GM18873 (cell line): ENCODE results near the gene TBXA2R.
"Not testable (repeated sequence)": the region's sequence is repeated elsewhere in the genome, so short reads cannot be mapped to it uniquely, and the experiment has no call there.

Source experiments
- ATAC-seq: cut with Tn5 transposase; IDR thresholded peaks from one replicate; pipeline ENCODE4 v1.9.1; 2021; ENCODE audit warnings: mild to moderate bottlenecking, moderate library complexity, moderate number of reproducible peaks; ENCODE audit not compliant: unreplicated experiment, low FRiP score

Gene TBXA2R

GRCh38 chr19:3585301-3586126 is 21.2 kb downstream of the TBXA2R start, which contains the start of gene GIPC3:
Gene GIPC3 (plus strand): TSS chr19:3585478. CDS start chr19:3585598, 120 bp downstream.
- ATAC-seq, result no peak

DNA sequence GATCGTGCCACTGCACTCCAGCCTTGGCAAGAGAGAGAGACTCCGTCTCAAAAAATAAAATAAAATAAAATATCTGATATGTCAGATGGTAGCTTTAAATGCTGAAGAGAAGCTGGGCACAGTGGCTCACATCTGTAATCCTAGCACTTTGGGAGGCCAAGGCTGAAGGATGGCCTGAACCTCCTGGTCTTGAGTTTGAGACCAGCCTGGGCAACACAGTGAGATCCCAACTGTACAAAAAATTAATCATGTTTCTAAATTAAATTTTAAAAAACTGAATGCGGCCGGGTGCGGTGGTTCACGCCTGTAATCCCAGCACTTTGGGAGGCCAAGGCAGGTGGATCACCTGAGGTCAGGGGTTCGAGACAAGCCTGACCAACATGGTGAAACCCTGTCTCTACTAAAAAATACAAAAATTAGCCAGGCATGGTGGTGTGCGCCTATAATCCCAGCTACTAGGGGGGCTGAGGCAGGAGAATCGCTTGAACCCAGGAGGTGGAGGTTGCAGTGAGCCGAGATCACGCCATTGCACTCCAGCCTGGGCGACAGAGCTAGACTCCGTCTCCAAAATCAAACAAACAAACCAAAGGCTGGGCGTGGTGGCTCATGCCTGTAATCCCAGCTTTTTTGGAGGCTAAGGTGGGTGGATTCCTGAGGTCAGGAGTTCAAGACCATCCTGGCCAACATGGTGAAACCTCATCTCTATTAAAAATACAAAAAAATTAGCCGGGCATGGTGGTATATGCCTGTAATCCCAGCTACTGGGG is 22.5 kb downstream of the TBXA2R start:
- not testable (repeated sequence) for ATAC-seq

GRCh38 chr19:3581792-3582191 is 24.9 kb downstream of the TBXA2R start:
- ATAC-seq, result not testable (repeated sequence)

GRCh38 chr19:3580156-3580934 is 26.3 kb downstream of the TBXA2R start:
- no peak for ATAC-seq

DNA sequence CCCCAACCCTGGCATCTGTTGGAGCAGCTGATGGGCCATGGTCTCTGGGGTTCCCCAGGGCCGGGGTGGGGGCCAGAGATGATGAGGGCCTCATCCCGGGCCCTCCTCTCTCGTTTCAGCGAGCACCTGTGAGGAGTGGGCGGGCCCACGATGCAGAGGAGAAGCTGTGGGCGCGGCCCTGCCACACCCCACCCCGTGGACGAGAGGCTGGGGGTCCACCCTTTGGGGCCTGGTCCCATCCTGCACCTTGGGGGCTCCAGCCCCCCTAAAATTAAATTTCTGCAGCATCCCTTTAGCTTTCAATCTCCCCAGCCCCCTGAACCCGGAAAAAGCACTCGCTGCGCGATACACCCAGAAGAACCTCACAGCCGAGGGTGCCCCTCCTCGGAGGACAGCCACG is 28.3 kb downstream of the TBXA2R start:
- no peak for ATAC-seq

DNA sequence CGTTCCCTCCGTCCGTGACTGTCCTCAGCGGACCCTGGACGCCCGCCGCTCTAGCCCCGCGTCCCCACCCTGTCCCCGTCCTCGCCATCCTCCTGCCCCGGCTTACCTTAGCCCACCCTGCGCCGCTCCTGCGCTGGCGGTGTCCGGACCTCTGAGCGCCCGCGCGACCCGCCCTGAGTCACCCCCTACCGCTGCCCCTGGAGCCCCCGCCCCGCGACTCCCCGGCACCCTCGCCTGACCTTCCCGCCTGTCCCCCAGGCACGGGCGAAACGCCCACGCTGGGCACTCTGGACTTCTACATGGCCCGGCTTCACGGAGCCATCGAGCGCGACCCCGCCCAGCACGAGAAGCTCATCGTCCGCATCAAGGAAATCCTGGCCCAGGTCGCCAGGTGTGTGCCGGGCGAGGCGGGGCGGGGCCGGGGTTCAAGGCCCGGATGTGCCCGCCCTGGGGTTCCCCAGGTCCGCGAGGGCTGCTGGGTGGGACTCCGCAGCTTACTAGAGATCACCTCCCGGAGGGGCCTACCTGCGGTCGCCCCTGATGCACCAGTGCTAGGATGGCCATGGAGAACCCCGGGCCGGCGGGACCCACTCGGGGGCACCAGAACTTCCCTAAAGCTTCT is 28.8 kb downstream of the TBXA2R start:
- ATAC-seq, result no peak

GRCh38 chr19:3576696-3577443 is 29.8 kb downstream of the TBXA2R start:
- no peak for ATAC-seq

GRCh38 chr19:3575949-3576673 is 30.6 kb downstream of the TBXA2R start:
- ATAC-seq, result no peak

GRCh38 chr19:3575260-3575741 is 31.4 kb downstream of the TBXA2R start:
- ATAC-seq, result no peak

GRCh38 chr19:3573858-3574637 is 32.6 kb downstream of the TBXA2R start:
- ATAC-seq, result no peak

- peak; percentile 6 for ATAC-seq
Measured at GRCh38 chr19:3573162-3573857, 33.4 kb downstream of the TBXA2R start.

DNA sequence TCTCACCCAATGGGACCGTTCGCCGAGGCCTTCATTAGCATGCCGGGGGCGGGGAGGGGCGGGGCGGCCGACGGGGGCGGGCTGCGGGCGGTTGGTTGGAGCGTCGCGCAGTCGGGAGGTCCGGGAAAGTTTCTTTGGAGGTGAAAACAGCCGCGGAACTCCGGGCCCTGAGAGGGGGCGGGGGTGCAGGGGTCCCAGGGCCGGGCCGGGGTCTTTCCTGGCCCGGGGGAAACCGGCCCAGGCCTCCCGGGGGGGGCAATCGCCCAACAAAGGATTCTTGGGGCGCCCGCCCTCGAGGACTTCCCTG is 33.9 kb downstream of the TBXA2R start, which contains the start of gene HMG20B:
Gene HMG20B, plus strand, starts transcription at position 90 of the 307 bp plus-strand sequence. CDS start 366 bp downstream, outside the sequence.
- no peak for ATAC-seq

DNA sequence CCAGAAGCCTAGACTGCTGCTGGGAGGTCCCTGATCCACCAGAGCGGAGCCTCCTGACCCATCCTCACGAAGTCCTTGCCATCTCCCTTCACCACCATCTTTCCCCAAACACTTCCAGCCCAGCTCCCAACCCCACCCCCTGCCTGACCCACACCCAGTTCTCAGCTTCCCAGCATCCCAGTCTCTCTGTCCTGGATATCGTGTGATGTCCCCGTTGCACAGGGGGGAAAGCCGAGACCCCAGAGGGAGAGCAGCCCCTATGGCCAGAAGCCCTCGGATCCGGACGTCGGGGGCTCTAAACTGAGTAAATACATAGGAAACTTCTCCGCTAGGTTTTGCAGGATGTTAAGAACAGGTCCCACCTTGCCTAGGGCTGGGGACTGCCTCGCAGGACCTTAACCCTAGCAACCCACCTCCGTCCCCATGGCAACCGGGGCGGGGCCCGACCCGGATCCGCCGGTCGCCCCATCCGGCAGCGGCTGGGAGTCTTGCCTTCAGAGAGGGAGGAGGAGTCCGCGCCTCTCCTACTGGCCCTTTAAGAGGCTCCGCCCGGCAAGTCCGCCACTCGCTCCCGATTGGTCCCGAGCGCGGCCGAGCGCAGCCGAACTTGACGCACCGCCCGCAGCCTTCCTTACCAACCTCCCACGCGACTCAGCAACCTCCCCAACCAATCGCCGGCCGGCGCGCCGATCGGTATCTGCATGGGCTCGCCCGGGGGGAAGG is 34.4 kb downstream of the TBXA2R start:
- peak; percentile 84 for ATAC-seq

GRCh38 chr19:3570606-3571011 is 36.1 kb downstream of the TBXA2R start:
- no peak for ATAC-seq

DNA sequence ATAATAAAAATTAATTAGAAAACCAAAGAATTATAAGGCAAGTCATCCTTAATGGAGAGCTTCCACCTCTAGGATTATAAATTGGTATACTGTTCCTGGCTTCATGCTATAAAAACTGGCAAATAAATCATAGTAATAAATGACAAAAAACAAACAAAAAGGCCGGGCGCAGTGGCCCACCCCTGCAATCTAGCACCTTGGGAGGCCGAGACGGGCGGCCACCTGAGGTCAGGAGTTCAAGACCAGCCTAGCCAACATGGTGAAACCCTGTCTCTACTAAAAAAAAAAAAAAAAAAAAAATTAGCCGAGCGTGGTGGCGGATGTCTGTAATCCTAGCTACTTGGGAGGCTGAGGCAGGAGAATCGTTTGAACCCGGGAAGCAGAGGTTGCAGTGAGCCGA is 36.6 kb downstream of the TBXA2R start:
- ATAC-seq, result not testable (repeated sequence)

DNA sequence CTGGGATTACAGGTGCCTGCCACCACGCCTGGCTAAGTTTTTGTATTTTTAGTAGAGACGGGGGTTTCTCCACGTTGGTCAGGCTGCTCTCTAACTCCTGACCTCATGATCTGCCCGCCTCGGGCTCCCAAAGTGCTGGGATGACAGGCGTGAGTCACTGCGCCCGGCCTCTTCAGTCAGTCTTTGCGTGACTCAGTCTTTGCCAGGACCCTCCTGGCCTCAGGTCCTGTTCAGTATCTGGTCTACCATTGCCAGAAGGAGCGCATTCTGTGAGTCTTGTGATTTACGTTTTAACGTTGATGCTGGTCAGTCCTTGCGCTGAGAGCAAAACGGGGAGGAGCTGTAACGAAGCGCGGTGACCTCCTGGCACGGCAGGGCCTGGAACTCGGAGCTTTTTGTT is 41.5 kb downstream of the TBXA2R start:
- ATAC-seq, result no peak
